T-helper 1 cell (primary cell): ENCODE data around the gene HIVEP3.

Experiments
- DNase-seq, 5 donors: peaks; one replicate each; pipeline ENCODE4 v3.0.0-alpha.2; 2012 to 2020

The HIVEP3 gene

GRCh38 chr1:41727749-41728115 is 191.0 kb downstream of the HIVEP3 start:
- no peak for DNase-seq

DNA sequence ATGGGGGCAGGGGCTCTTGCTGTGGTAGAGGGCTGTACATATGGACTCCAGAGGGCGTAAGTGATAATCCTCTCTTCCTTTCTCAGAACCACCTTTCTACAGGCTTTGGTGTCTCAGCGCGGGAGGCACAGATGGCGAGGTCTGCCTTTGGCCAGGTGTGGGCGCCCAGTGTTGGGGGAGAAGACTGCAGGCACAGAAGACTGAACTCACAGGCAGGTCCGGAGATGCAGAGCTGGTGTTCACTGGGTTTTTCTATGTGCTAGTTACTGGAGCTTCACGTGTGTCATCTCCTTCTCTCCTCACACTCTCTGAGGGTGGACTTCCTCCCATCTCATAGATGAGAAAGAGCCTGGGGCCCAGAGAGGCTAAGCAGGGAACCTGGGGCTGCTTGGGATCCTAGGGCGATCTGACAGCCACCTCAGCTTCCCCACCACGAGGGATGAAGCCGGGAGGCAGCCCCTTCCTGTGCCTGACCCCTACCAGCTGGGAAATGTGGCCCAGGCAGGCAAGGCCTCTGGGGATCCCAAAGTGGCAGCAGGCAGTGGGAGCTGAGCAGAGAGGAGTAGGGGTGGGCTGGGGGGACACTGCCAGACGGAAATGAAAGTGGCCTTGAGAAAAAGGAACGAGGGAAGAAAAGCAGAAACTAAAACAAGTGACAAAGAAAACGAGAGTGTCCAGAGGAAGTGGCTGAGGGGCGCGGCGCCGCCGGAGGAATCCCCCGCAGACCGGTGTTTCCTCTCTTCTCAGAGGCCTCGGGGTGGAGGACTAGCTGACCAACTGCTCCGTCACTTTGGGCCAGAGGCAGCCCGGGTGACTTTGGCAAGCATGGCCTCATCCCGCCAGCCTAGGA is 191.6 kb downstream of the HIVEP3 start:
- peak in 1 of 5 donors; percentile 35 for DNase-seq

GRCh38 chr1:41726292-41726691 is 192.4 kb downstream of the HIVEP3 start:
- no peak for DNase-seq

DNA sequence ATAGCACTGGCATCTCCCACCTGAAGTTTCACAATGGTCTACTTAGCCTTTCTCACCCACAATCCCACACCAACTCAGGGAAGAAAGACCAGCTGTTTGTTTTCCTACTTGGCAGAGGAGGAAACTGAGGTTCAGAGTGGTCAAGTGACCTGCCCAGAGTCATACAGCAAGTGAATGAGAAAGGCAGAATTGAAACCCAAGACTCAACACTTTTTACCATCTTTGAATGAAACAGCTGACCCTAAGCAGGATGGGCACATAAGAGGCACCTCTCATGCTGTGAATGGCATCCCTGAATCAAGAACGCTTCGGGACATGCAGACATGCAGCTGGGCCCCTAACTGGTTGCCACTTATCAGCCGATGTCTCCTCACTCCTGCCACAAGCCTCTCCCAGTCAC is 193.8 kb downstream of the HIVEP3 start:
- DNase-seq: no peak

GRCh38 chr1:41724248-41724647 is 194.5 kb downstream of the HIVEP3 start:
- DNase-seq: no peak

DNA sequence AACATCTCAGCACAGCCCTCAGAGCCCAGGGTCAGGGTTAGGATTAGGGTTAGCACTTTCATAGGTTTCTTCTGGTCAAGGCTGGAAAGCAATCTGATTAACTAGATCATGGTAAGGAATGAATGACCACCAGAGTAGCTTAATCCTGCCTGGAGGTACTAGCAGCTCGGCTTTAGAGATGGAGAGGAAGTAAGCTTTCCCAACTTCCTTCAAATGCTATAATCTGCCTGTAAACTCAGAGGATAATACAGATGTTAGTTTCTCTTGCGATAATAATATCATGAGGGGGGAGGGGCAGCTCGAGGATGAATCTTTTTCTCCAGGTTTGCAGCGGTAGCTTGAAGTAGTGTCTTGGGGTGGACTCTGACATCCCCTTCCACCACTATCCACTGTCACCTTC is 194.9 kb downstream of the HIVEP3 start:
- DNase-seq: no peak

DNA sequence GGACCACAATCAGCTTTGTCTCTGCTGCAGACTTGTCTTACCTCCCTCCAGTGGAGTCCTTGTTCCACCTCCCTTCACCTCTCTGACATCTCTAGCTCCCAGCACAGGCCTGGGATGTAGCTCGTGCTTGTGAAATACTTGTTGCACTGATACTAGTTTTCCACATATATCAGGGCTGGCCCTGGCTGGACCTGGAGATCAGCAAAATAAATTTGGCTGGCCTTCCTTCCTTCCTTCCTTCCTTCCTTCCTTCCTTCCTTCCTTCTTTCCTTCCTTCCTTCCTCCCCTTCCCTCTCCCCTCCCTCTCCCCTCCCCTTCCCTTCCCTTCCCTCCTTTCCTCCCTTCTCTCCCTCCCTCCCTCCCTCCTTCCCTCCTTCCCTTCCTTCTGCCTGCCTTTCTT is 196.5 kb downstream of the HIVEP3 start:
- no peak for DNase-seq

- DNase-seq: peak in 1 of 5 donors; percentile 52
Observed at GRCh38 chr1:41720861-41721410, 197.8 kb downstream of the HIVEP3 start.

DNA sequence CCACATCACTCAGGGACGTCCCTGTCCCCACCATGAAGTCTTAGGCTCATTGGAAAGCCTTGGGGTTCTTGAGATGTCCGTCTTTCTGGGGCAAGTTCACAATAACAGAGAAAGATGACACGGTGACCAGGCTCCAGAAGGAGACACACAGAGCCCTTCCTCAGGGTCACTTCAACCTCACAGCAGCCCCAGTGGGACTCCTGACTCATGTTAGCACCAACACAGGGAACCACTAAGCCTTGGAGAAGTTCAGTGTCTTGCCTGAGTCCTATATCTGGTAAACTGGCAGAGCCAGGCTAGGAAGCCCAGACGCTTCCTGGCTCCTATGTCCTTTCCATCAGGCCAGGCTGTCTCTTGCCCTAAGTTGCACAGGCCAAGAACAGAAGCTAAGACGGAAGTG is 199.1 kb downstream of the HIVEP3 start:
- DNase-seq: no peak

DNA sequence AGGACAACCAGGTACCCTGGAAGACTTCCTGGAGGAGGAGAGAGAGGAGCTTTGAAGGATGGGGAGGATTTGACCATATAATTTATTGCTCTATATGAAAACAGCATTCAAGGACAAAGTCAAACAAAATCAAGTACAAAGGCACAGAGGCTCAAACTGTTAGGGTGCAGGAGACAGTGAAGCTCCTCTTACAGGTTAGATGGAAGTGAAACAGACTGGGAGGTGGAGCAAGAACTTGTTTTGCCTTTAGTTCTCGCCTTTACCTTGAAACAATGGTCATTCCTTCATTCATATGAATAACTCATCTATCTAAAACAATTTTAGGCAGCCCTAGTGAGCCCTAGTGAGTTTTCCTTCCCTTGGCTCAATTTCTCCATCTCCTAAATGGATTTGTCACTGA is 199.6 kb downstream of the HIVEP3 start:
- no peak for DNase-seq

DNA sequence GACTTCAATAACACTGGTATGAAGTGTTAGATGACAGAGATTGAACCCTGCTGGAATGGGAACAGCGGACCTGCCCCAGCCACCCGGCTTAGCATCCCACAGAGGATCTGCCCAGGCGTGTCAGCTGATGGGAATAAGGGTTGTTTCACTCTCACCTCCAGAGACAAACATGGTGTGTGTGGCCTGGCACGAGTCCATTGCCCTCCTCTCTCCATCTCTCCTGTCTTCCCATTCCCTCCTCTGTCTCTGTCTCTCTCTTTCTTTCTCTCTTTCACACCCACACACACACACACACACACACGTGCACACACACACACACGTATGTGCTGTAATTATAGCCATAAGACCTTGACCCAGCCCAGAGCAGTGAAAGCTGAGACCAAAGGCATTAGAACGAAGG is 200.2 kb downstream of the HIVEP3 start:
- DNase-seq: no peak

- no peak for DNase-seq
Observed at GRCh38 chr1:41716188-41717130, 202.3 kb downstream of the HIVEP3 start.

GRCh38 chr1:41715441-41716095 is 203.2 kb downstream of the HIVEP3 start:
- DNase-seq: no peak

DNA sequence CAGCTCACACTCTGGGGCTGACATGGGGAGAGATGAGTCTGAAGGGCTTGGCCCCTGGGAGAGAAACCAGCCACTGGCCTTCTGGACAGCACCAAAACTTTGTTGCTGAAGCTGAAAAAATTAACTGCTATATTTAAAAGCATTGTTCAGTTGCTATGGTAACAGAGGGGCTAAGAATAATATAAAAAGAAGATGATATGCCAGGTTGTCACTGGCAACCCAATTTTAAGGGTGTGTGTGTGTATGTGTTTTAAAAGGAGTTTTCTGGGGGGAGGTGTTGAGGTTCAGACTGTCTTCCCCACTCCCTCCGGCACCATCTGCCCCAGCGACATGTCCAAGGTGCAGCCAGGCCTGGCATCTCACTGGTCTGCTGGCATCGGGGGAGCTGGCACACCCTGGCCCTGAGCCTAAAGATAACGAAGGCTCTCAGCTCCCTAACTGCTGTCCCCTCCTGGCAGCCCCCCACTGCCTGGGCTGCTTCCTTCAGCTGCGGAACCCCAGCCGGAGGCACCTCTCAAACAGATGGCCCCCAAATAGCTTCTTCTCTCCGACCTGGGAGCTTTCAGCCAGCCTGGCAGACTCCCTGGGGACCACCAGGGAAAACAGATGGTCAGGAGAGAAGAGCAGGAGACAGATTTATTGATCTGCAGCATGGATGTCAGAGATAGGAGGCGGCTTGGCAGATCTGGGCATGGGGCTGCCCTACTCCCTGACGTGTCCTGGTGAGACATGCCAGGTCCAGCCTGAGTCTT is 203.9 kb downstream of the HIVEP3 start:
- DNase-seq: no peak

GRCh38 chr1:41713557-41714327 is 205.0 kb downstream of the HIVEP3 start:
- DNase-seq: no peak

DNA sequence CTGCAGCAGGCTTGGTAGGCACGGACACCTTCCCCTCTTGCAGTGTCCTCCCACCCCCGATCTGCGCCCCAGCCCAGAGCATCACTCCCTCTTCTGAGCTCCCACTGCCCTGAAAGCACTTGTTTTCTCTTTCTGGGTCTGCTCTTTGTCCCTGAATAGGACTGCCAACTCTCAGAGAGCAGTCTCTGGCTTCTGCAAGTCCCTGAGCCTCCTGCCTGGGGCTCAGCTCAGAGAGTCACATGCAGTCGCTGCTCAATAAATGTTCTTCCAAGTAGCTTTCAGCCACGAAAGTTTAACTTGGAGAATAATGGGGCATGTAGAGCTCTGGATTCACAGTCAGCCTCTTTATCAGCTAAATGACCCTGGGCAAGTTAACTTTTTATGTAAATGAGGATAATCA is 205.6 kb downstream of the HIVEP3 start:
- no peak for DNase-seq

DNA sequence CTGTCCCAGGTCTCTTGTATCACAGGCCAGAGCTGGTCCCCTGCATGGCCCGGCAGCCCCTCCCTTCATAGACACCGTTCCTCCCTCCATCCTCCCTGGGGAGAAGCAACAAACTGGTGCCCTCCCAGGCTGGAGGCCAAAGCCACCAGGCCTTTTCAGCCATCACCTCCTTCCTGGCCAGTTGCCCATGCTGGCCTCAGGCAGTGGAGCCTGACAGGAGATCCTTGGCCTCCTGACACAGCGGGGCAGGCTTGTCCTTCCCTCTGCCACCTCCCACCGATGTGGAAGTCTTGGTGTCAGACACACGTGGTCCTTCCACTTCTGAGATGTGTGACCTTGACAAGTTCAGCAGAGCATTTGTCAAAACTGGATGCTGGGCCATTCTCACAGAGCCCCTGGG is 206.0 kb downstream of the HIVEP3 start:
- DNase-seq: no peak

DNA sequence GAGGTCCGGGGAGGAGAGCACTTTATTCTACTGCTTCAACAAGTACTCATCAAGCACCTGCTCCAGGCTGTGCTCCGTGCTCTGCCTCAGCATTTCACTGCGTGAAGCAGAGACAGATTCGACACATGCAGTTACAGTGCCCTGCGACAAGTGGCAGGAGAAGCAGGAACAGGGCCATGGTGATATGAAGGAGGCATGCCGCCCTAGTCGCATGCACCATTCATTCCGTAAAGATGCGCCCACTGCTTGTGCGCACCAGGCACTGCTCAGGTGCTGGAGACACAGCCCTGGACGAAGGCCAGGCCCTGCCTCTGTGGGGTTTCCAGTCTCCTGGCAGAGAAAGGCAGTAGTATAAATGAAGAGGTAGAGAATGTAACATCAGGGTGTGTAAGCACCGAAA is 206.6 kb downstream of the HIVEP3 start:
- DNase-seq: no peak

DNA sequence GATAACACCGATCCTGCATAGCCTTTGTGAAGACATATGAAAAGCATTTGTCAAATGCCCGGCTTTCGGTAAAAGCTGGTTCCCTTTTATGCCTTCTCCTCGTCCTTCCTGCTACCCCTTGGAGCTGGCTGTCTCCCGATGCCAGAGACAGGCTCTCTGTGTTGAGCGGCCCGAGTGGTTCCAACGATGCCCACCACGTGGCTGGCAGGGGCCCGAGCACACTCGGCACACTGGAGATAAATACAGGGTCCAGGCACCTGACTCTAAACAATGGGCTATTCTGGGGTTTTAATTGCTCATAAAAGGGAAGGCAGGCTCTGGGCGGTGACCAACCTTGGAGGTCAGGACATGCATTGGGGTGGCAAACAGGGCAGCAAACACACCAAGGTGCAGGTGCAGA is 207.1 kb downstream of the HIVEP3 start:
- DNase-seq: no peak

DNA sequence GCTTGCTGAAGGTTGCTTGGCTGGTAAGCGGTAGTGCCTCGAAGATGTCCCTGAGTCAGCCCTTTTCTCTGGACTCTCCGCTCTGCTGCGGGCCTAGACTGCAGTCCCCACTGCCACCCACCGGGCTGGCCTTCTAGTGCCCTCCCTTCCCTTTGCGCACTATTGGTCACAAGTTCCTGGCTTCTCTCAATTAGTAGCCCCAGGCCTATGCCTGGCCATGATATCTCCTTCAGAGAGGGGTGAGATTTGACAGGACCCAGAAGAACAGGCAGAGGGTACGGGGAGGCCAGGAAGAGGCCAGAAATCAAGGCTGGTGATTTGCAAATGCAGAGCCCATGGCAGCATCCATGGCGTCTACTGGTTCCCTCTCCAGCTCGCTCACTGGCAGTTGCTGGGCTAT is 207.7 kb downstream of the HIVEP3 start:
- DNase-seq: no peak

DNA sequence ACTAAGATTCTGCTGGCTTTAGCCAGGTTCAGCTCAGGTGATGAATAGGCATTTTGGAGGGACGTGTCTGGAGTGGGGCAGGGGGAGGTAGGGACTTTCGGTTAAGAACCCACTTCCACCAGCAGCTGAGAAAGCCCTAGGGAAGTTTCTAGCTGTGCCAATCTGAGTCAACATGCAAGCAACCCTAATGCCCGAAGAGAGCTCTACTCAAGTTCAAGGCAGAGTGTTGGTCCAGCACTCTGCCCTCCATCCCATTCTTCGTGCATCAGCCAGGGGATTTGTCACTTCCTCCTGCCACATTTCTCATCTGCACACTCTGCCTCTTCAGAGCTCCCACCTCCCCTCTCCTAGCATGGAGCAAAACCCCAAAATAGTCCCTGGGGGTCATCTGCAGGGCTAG is 208.8 kb downstream of the HIVEP3 start:
- DNase-seq: no peak
